Progenitor cell of endocrine pancreas (in vitro differentiated cells): ENCODE measurements around the gene DMP1. TPM values are rescaled to one million over a fixed set of nuclear protein-coding genes. Genes with fewer than 3 reads are reported as not detected.

ENCODE experiments used
- DNase-seq: peaks from one replicate; pipeline ENCODE4 v3.0.0; 2021; ENCODE audit warnings: low spot score; ENCODE audit not compliant: unreplicated experiment
- H3K27ac Mint-ChIP-seq: 2 replicates; pipeline ENCODE4 v1.8.0; 2021; ENCODE audit warnings: mild to moderate bottlenecking, moderate library complexity, mixed read lengths
- H3K27me3 Mint-ChIP-seq: 2 replicates; pipeline ENCODE4 v1.8.0; 2021; ENCODE audit warnings: mixed read lengths
- H3K36me3 Mint-ChIP-seq: 2 replicates; pipeline ENCODE4 v1.8.0; 2022; ENCODE audit warnings: mixed read lengths; ENCODE audit not compliant: insufficient read depth
- H3K4me1 Mint-ChIP-seq: 2 replicates; pipeline ENCODE4 v1.8.0; 2021; ENCODE audit warnings: low read depth, mixed read lengths
- H3K4me3 Mint-ChIP-seq: 2 replicates; pipeline ENCODE4 v1.8.0; 2021; ENCODE audit warnings: low read depth, mild to moderate bottlenecking, moderate library complexity, mixed read lengths
- H3K9me3 Mint-ChIP-seq: 2 replicates; pipeline ENCODE4 v1.8.0; 2021; ENCODE audit warnings: low read depth, mixed read lengths
- total RNA-seq: library from RNA; stranded (reverse); gene quantifications from 2 replicates; pipeline ENCODE4 v1.2.1, GENCODE V29; 2021
- TF ChIP-seq, protein P1 (sequence below): fragments of 200-600 bp; sonication (generic); IDR thresholded peaks from one replicate; pipeline ENCODE4 v1.5.0; 2021; ENCODE audit warnings: antibody characterized with exemption, mild to moderate bottlenecking; ENCODE audit not compliant: unreplicated experiment

Gene DMP1
- total RNA-seq, 1 donor from 2014 or later = not detected

DNA sequence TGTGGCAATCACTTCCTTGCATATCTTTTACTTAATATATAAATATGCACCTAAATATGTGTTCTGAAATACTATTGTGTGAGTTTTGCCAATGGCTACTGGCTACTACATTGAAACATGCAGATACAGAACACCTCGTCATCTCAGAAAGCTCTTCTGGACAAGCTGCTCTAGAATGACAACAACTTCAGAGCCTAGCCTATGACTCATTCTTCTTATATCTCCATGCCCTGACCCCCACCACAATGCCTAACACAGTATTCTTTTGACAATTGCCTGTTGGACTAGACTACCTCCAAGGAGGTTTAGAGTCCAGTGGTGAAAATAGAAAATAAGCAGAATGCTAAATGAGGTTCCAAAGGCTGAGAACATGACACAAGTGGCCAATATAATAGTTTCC, 17.6 kb upstream of the DMP1 start:
- Mint-ChIP-seq H3K27ac (no peak overlapping the region), H3K4me1 (peaks cover 2% of the 10 kb centered on the region), H3K36me3 (no peaks in the 10 kb centered on the region), H3K27me3 (no peaks in the 10 kb centered on the region), H3K4me3 (no peak overlapping the region), H3K9me3 (peaks cover 6% of the 10 kb centered on the region)
- TF ChIP-seq, protein P1, sequence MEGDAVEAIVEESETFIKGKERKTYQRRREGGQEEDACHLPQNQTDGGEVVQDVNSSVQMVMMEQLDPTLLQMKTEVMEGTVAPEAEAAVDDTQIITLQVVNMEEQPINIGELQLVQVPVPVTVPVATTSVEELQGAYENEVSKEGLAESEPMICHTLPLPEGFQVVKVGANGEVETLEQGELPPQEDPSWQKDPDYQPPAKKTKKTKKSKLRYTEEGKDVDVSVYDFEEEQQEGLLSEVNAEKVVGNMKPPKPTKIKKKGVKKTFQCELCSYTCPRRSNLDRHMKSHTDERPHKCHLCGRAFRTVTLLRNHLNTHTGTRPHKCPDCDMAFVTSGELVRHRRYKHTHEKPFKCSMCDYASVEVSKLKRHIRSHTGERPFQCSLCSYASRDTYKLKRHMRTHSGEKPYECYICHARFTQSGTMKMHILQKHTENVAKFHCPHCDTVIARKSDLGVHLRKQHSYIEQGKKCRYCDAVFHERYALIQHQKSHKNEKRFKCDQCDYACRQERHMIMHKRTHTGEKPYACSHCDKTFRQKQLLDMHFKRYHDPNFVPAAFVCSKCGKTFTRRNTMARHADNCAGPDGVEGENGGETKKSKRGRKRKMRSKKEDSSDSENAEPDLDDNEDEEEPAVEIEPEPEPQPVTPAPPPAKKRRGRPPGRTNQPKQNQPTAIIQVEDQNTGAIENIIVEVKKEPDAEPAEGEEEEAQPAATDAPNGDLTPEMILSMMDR = no peak
- no peak for DNase-seq

- TF ChIP-seq, protein P1 = no peak
- H3K27ac Mint-ChIP-seq = no peak overlapping the region
- H3K4me1 Mint-ChIP-seq = peaks cover 2% of the 10 kb centered on the region
- H3K9me3 Mint-ChIP-seq = peaks cover 6% of the 10 kb centered on the region
- no peaks in the 10 kb centered on the region for H3K36me3 Mint-ChIP-seq
- H3K4me3 Mint-ChIP-seq = no peak overlapping the region
- no peak for DNase-seq
- H3K27me3 Mint-ChIP-seq = no peaks in the 10 kb centered on the region
Measured at GRCh38 chr4:87633243-87633642, 16.8 kb upstream of the DMP1 start.

DNA sequence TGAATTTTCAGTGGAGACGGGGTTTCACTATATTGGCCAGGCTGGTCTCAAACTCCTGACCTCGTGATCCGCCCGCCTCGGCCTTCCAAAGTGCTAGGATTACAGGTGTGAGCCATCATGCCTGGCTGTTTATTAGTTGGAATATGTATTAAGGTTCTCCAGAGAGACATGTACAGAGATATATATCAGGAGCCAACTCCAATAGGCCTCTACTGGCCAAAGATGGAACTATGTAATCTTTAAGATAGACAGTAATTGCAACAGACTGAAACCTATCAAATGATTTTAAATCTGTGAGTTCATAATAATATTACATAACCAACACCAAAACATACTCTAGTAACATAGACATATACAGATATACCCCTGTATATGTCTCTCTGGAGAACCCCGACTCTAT, 5.8 kb upstream of the DMP1 start:
- no peak for DNase-seq
- H3K9me3 Mint-ChIP-seq = peaks cover 15% of the 10 kb centered on the region
- no peaks in the 10 kb centered on the region for H3K27me3 Mint-ChIP-seq
- no peak overlapping the region for H3K27ac Mint-ChIP-seq
- H3K36me3 Mint-ChIP-seq = no peaks in the 10 kb centered on the region
- TF ChIP-seq, protein P1 = peak; percentile 11
- no peaks in the 10 kb centered on the region for H3K4me1 Mint-ChIP-seq
- H3K4me3 Mint-ChIP-seq = no peak overlapping the region

- DNase-seq = no peak
- no peaks in the 10 kb centered on the region for H3K27me3 Mint-ChIP-seq
- H3K27ac Mint-ChIP-seq = no peak overlapping the region
- H3K4me1 Mint-ChIP-seq = peaks cover 1% of the 10 kb centered on the region
- no peaks in the 10 kb centered on the region for H3K9me3 Mint-ChIP-seq
- TF ChIP-seq, protein P1 = no peak
- no peaks in the 10 kb centered on the region for H3K36me3 Mint-ChIP-seq
- no peak overlapping the region for H3K4me3 Mint-ChIP-seq
Measured at GRCh38 chr4:87650938-87651337, 858 bp downstream of the DMP1 start.

DNA sequence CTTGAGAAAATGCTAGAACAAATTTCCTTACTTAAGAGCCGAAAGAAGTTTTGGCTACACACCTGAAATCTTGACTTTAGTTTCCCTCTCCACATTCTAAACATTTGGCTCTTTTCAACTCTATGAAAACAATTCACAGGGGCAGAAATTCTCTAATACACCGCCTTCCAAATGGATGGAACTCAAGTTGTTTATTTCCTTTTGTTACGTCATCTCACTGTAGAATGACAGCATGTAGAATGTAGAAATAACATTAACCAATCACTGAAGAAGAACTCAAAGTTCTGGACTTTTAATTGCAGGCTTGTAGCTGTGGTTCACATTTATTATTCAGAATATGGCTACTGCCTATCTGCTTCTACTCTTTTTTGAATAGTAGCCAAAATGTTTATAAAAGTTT, 1.9 kb downstream of the DMP1 start:
- Mint-ChIP-seq H3K9me3 (peaks cover 3% of the 10 kb centered on the region), H3K4me1 (peaks cover 1% of the 10 kb centered on the region), H3K27me3 (no peaks in the 10 kb centered on the region), H3K27ac (no peak overlapping the region), H3K36me3 (no peaks in the 10 kb centered on the region), H3K4me3 (no peak overlapping the region)
- DNase-seq = no peak
- TF ChIP-seq, protein P1 = no peak
